ENCODE measurements around the gene SSC4D.

SSC4D gene

DNA sequence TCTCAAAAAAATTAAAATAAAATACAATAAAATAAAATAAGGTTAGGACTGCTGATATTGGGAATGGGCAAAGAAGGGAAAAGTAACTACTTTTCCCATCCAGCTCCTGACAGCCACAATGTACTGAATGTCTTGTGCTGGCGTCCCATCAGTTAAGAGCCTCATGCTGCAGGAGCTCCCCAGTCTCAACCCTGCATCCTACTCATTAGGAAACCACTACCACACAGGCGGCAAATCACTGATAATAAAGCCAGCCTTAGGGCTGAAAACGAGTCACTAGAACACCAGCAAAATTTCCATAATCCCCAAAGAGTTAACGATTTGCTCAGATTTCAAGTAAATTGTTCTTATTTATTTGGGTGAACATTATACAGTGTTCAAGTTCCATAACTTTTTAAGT is 55.0 kb downstream of the SSC4D start:
- no peak for DNase-seq (ENCODE audit: low read depth)

DNA sequence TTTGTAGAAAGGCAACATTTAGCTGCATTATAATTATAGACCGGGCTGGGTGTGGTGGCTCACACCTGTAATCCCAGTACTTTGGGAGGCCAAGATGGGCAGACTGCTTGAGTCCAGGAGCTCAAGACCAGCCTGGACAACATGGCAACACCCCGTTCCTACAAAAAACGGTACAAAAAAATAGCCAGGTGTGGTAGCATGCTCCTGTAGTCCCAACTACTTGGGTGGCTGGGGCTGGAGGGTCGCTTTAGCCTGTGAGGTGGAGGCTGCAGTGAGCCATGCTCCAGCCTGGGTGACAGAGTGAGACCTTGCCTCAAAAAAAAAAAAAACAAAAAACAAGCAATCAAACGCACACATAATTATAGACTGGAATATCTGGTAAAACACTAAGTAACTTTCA is 55.8 kb downstream of the SSC4D start:
- DNase-seq (ENCODE audit: low read depth), result no peak

DNA sequence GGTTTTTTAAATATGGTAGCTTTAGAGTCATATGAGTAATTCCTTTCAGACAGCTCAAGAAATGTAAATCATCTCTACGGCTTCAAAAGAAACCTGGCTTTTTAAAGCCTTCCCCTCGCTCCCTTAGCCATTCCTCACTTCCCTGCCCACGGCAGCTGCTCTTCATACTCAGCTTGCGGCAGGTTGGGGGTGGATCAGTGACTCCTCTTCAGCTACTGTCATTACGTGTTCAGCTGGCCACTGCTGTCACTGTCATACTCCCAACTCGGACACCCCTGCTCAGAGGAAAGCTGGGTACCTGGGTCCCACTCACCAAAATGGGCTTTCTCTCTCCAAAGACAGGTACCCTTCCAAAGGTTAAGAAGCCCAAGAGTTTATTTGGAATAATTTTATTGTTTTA is 57.3 kb downstream of the SSC4D start:
- peak; percentile 38 for DNase-seq (ENCODE audit: low read depth)

GRCh38 chr7:76351372-76351771 is 58.1 kb downstream of the SSC4D start:
- DNase-seq (ENCODE audit: low read depth), result no peak

DNA sequence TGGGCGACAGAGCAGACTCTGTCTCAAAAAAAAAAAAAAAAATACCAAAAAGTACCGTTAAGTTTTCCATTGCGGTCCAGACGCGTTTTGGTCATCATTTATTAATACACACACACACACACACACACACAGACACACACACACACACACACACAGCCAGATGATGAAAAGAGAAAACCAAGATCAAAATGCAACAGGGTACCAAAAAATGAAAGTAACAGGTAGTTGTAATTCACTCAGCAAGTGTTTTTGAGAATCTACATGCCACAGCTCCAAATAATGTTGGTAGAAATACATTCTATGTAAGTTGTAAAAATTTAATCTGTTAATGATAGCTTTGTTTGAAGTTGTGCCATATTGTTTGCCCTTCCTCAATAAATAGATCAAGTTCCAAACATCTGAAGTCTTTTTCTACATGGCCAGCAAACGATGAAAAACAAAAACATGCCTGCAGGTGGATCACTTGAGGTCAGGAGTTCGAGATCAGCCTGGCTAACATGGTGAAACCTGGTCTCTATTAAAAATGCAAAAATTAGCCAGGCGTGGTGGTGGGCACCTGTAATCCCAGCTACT is 60.1 kb downstream of the SSC4D start:
- DNase-seq (ENCODE audit: low read depth), result no peak

- no peak for DNase-seq (ENCODE audit: low read depth)
These were observed 61.8 kb downstream of the SSC4D start for GRCh38 chr7:76347710-76348109.

GRCh38 chr7:76346778-76347177 is 62.7 kb downstream of the SSC4D start:
- no peak for DNase-seq (ENCODE audit: low read depth)

DNA sequence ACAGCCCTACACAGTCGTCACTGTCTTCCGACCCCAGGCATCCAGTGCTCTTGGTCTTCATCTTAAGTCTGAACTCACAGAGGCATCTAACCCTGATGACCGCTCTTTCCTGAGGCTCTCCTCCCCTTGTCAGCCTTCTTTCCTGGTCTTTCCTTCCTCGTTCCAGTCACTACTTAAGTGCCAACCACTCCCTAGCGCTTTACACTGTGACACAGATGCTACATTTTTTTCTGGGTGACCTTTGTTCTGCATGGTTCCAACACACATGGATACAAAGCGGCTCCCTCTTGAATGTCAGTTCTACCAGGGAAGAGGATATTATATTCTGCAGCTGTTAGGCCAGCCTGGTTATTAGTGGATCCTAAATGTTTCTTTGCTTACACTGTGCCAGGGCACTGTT is 63.4 kb downstream of the SSC4D start:
- no peak for DNase-seq (ENCODE audit: low read depth)

DNA sequence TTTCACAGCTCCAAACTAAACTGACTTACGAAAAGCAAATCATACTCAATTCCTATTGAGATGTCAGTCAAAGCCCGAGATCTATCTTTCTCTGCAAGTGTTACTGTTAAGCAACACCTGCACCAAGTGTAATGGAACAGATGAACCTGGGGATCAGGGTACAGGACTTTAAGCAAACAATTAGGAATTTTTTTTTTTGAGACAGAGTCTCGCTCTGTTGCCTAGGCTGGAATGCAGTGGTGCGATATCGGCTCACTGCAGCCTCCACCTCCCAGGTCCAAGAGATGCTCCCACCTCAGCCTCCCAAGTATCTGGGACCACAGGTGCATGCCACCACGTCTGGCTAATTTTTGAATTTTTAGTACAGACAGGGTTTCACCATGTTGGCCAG is 65.6 kb downstream of the SSC4D start:
- DNase-seq (ENCODE audit: low read depth), result no peak

DNA sequence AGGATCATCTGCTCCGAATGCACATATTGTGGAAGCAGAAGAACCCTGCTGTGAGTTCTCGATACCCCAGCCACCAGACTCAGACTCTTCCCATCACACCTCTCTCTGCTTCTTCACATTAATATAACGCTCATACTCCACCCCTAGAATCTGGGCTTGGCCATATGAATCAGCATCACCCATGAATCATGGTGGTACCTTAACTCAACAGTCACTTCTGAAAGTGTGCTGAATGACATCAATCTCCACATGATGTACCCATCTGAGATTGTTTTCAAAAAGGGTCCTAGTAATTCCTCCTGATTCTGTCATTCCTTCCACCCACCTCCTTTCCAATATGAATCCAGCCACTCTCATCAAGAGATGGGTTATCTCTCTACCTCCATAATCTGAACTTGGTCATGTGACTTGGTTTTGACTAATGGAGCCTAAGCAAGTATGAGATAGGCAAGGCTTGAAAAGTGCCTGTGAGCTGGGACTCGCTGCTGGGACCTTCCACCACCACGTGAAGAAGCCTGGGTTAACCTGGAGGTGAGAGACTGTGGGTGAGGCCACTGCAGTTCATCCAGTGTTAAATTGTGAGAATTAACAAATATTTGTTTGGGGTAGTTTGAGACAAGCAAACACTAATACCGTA is 66.1 kb downstream of the SSC4D start:
- DNase-seq (ENCODE audit: low read depth), result no peak

DNA sequence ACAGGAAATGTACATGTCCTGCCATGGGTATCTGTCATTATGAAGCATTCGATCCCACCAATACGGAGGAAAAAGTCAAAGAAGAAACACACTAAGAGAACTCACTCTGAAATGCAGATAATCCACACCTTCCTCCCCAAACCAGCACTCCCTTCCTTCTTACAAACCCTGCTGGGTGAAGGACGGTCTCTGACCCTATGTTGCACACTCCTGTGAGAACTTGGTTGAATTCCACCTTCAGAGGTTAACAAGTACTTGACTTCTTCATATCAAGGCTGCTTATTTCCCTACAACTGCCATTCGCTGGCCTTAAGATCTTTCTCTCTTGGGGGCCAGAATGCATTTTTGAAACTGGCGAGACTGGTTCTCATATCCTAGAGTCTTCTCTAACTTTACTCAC is 67.3 kb downstream of the SSC4D start:
- no peak for DNase-seq (ENCODE audit: low read depth)

DNA sequence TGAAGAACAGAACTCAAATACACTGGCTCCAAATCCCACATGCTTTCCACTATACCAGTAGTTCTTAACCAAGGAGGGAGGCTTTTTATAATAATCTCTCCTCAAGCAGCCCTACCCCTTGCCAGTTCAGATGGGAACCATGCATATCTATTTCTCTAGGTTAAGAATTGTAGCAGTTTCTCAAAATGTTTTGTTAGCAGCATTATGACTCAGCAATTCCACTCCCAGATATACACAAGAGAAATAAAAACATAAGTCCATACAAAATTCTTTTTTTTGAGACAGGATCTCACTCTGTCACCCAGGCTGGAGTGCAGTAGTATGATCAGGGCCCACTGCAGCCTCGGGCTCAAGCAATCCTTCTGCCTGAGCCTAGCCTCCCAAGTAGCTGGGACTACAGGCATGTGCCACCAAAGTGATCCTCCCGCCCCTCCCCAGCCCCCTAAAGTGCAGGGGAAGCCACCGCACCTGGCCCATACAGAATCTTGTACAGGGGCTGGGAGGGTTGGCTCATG is 68.8 kb downstream of the SSC4D start:
- DNase-seq (ENCODE audit: low read depth), result no peak

All from GM04504 (cell line).